SU-DHL-6 (cell line): ENCODE data around the gene GPRC5B.

Experiments used
- EZH2phosphoT487 ChIP-seq: fragments of 200-600 bp; sonication (generic), shearing (Covaris generic); conservative IDR thresholded peaks from 2 replicates; pipeline ENCODE4 v1.6.1; 2018; ENCODE audit warnings: mild to moderate bottlenecking, antibody characterized with exemption, low read length, moderate library complexity, mixed read lengths
- TF ChIP-seq, protein P1 (sequence below): fragments of 200-600 bp; sonication (generic); IDR thresholded peaks from one replicate; pipeline ENCODE4 v1.5.1; 2017; ENCODE audit warnings: antibody characterized with exemption, mild to moderate bottlenecking, low read length, moderate library complexity; ENCODE audit not compliant: insufficient read depth, poor library complexity, severe bottlenecking

DNA sequence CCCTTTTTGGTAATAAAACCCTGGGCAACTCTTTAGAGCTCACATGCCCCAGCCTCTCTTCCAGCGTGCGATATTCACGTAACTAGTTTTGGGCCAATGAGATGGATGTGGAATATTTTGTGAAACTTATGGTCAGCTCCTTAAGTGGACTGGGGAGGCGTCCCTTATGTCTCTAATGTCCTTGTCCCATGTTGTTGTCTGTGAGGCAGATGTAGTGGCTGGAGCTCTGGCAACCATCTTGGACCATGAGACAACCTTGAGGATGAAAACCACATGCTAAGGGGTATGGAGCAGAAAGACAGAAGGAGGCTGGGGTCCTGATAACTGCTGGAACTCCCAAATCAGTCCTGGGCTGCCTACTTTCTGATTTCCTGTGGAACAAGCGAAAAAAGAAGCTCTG, 31.4 kb upstream of the GPRC5B start:
- TF ChIP-seq, protein P1, sequence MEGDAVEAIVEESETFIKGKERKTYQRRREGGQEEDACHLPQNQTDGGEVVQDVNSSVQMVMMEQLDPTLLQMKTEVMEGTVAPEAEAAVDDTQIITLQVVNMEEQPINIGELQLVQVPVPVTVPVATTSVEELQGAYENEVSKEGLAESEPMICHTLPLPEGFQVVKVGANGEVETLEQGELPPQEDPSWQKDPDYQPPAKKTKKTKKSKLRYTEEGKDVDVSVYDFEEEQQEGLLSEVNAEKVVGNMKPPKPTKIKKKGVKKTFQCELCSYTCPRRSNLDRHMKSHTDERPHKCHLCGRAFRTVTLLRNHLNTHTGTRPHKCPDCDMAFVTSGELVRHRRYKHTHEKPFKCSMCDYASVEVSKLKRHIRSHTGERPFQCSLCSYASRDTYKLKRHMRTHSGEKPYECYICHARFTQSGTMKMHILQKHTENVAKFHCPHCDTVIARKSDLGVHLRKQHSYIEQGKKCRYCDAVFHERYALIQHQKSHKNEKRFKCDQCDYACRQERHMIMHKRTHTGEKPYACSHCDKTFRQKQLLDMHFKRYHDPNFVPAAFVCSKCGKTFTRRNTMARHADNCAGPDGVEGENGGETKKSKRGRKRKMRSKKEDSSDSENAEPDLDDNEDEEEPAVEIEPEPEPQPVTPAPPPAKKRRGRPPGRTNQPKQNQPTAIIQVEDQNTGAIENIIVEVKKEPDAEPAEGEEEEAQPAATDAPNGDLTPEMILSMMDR = no peak
- TF ChIP-seq EZH2phosphoT487 = no peak
